HepG2 (cell line): ENCODE data around the gene PGK1. TPM values are rescaled to one million over a fixed set of nuclear protein-coding genes. Genes with fewer than 3 reads are reported as not detected.

Source experiments
- AHDC1 ChIP-seq: sonication (generic); formaldehyde crosslinking; IDR thresholded peaks from 2 replicates; pipeline ENCODE4 v1.5.1; 2020; ENCODE audit warnings: mild to moderate bottlenecking, missing genetic modification reagents, borderline replicate concordance
- ATF6 ChIP-seq: sonication (generic); formaldehyde crosslinking; conservative IDR thresholded peaks from 2 replicates; pipeline ENCODE4 v1.4.0; 2020; ENCODE audit warnings: missing genetic modification reagents
- CHCHD3 ChIP-seq: sonication (generic); formaldehyde crosslinking; IDR thresholded peaks from 2 replicates; pipeline ENCODE4 v1.8.0; 2022; ENCODE audit warnings: mild to moderate bottlenecking, missing genetic modification reagents, moderate library complexity
- GMEB2 ChIP-seq: IDR thresholded peaks from 2 replicates; pipeline ENCODE4 v1.6.1; 2016; ENCODE audit warnings: missing biosample characterization, missing genetic modification reagents, low read depth
- KLF11 ChIP-seq: IDR thresholded peaks from 2 replicates; pipeline ENCODE4 v1.6.1; 2016; ENCODE audit warnings: missing compliant biosample characterization
- NR2F2 ChIP-seq: IDR thresholded peaks from 2 replicates; pipeline ENCODE4 v1.6.1; 2012; ENCODE audit warnings: low read depth, inconsistent platforms, borderline replicate concordance
- SAFB2 ChIP-seq: sonication (generic); formaldehyde crosslinking; IDR thresholded peaks from 2 replicates; pipeline ENCODE4 v1.5.1; 2020; ENCODE audit warnings: missing genetic modification reagents, low read depth, mild to moderate bottlenecking, borderline replicate concordance
- SIN3A ChIP-seq: IDR thresholded peaks from 2 replicates; pipeline ENCODE4 v1.6.1; 2011; ENCODE audit warnings: low read depth, mild to moderate bottlenecking, control low read depth, low read length, borderline replicate concordance
- SOX13 ChIP-seq, 3 experiments: fragments of 450-650 bp in 1 of 3; sonication (generic) in 1 of 3; formaldehyde crosslinking in 1 of 3; IDR thresholded peaks in 2 of 3; conservative IDR thresholded peaks in 1 of 3; 2 replicates each; pipeline versions ENCODE4 v1.5.0 to v1.6.1; 2016 to 2020; ENCODE audit warnings: antibody characterized with exemption in 1 of 3, mild to moderate bottlenecking in 1 of 3, missing compliant biosample characterization in 1 of 3, missing genetic modification reagents in 1 of 3, moderate library complexity in 1 of 3
- TEAD3 ChIP-seq: optimal IDR thresholded peaks from 2 replicates; pipeline ENCODE3; 2016; ENCODE audit warnings: borderline replicate concordance
- ZFP36L1 ChIP-seq: sonication (generic); formaldehyde crosslinking; IDR thresholded peaks from 2 replicates; pipeline ENCODE4 v1.8.0; 2022; ENCODE audit warnings: mild to moderate bottlenecking, missing genetic modification reagents, moderate library complexity
- ZIK1 ChIP-seq: sonication (generic); formaldehyde crosslinking; IDR thresholded peaks from 2 replicates; pipeline ENCODE4 v1.5.0; 2020; ENCODE audit warnings: mild to moderate bottlenecking, low read depth, missing genetic modification reagents, borderline replicate concordance
- ZNF275 ChIP-seq: sonication (generic); formaldehyde crosslinking; IDR thresholded peaks from 2 replicates; pipeline ENCODE4 v1.8.0; 2022; ENCODE audit warnings: missing genetic modification reagents, mild to moderate bottlenecking, inconsistent platforms, borderline replicate concordance
- ZNF33B ChIP-seq: sonication (generic); formaldehyde crosslinking; IDR thresholded peaks from 2 replicates; pipeline ENCODE4 v1.5.1; 2020; ENCODE audit warnings: mild to moderate bottlenecking, missing genetic modification reagents
- ZNF709 ChIP-seq: sonication (generic); formaldehyde crosslinking; IDR thresholded peaks from 2 replicates; pipeline ENCODE4 v1.5.0; 2020; ENCODE audit warnings: mild to moderate bottlenecking, missing genetic modification reagents
- polyA plus RNA-seq, 8 experiments: library from polyadenylated mRNA; depleted of rRNA in 3 of 8; stranded (reverse) in 7 of 8; unstranded in 1 of 8; fragments of >200 nt; fragmentation: Illumina TruSeq in 4 of 8; extraction: Trizol in 4 of 8; gene quantifications; 2 replicates each; pipeline versions ENCODE4 v1.2.1 to v1.2.3, GENCODE V29; 2011 to 2016; ENCODE audit warnings: low read depth in 4 of 8, missing spikeins in 1 of 8, mixed read lengths in 1 of 8; ENCODE audit not compliant: insufficient read depth in 1 of 8
- total RNA-seq, 5 experiments: library from RNA; depleted of rRNA; stranded (reverse); fragments of >200 nt; fragmentation: Illumina TruSeq; extraction: Trizol; gene quantifications; 2 replicates each; pipeline ENCODE4 v1.2.3, GENCODE V29; 2016; ENCODE audit warnings: low read depth in 1 of 5

Gene PGK1
- total and polyA plus RNA-seq, 2 of the 13 experiments (the other 11 are each of a cell fraction or from before 2014, with no cell fraction given) = 325 to 1,274 TPM

- TF ChIP-seq SOX13 (IDR thresholded peaks at IDR 0.05) (no peak), SOX13 (CRISPR knock-in tag; conservative IDR thresholded peaks at IDR 0.05 in 1 of 2, IDR thresholded peaks at IDR 0.05 in 1 of 2) (no peak), ZNF33B (CRISPR knock-in tag) (no peak), CHCHD3 (CRISPR knock-in tag) (no peak), GMEB2 (CRISPR knock-in tag) (no peak), TEAD3 (CRISPR knock-in tag) (peak; percentile 32), SIN3A (no peak), AHDC1 (CRISPR knock-in tag) (no peak), NR2F2 (no peak), SAFB2 (no peak), ZNF275 (CRISPR knock-in tag) (no peak), ZNF709 (CRISPR knock-in tag) (no peak), ZIK1 (CRISPR knock-in tag) (no peak), ZFP36L1 (no peak), KLF11 (CRISPR knock-in tag) (0 out of 2 replicates have a peak, but pooled peaks have one; percentile 24), ATF6 (CRISPR knock-in tag) (no peak)
Observed at GRCh38 chrX:78139160-78140123, 35.4 kb downstream of the PGK1 start, which contains the start of gene TAF9B (continued).
